MCF 10A (cell line): ENCODE results near the gene SPIRE1. TPM values are rescaled to one million over a fixed set of nuclear protein-coding genes. Genes with fewer than 3 reads are reported as not detected.

Experiments used
- BruUV-seq: library from RNA; stranded (reverse); fragments of 400-500 nt; replicated peaks from 2 replicates; lab custom pipeline; 2021; lab: Mats Ljungman, UMichigan
- CTCF ChIA-PET: fragments of 300-600 bp; sonication (Branson Sonifier 250); formaldehyde crosslinking; extraction: SDS; loops from one replicate; lab custom pipeline; 2021; ENCODE audit warnings: antibody characterized with exemption, inconsistent platforms; lab: Yijun Ruan, JAX
- POLR2A ChIA-PET: fragments of 300-600, 350-650 bp; sonication (Branson Sonifier 250); formaldehyde crosslinking; extraction: SDS; loops from one replicate; lab custom pipeline; 2020; ENCODE audit warnings: antibody characterized with exemption, inconsistent platforms; lab: Yijun Ruan, JAX
- DNase-seq: peaks from one replicate; pipeline ENCODE4 v3.0.0-alpha.2; 2018; ENCODE audit not compliant: unreplicated experiment
- H3K27ac Mint-ChIP-seq: one replicate; pipeline ENCODE4 v1.8.0; 2022; ENCODE audit warnings: mild to moderate bottlenecking, low read depth, mixed read lengths; ENCODE audit not compliant: unreplicated experiment
- H3K27me3 Mint-ChIP-seq: one replicate; pipeline ENCODE4 v1.8.0; 2022; ENCODE audit warnings: mixed read lengths; ENCODE audit not compliant: insufficient read depth, unreplicated experiment
- H3K36me3 Mint-ChIP-seq: one replicate; pipeline ENCODE4 v1.8.0; 2022; ENCODE audit warnings: mild to moderate bottlenecking, moderate library complexity, mixed read lengths; ENCODE audit not compliant: insufficient read depth, unreplicated experiment
- H3K4me1 Mint-ChIP-seq: one replicate; pipeline ENCODE4 v1.8.0; 2022; ENCODE audit warnings: mixed read lengths; ENCODE audit not compliant: insufficient read depth, unreplicated experiment
- H3K4me3 Mint-ChIP-seq: one replicate; pipeline ENCODE4 v1.8.0; 2022; ENCODE audit warnings: mild to moderate bottlenecking, moderate library complexity, mixed read lengths; ENCODE audit not compliant: unreplicated experiment
- H3K9me3 Mint-ChIP-seq: one replicate; pipeline ENCODE4 v1.8.0; 2022; ENCODE audit warnings: mixed read lengths; ENCODE audit not compliant: unreplicated experiment
- intact Hi-C: fragments of 100-400 bp; cut with micrococcal nuclease; formaldehyde crosslinking; loops from 2 replicates; pipeline ENCODE4 v1.14.1; 2022
- total RNA-seq: library from RNA; stranded (reverse); gene quantifications from 2 replicates; pipeline ENCODE4 v1.2.3, GENCODE V29; 2022
- TF ChIP-seq, protein P1 (sequence below): fragments of 200-600 bp; IDR thresholded peaks from one replicate; pipeline ENCODE4 v1.8.0; 2022; ENCODE audit warnings: antibody characterized with exemption, mild to moderate bottlenecking; ENCODE audit not compliant: unreplicated experiment

SPIRE1 gene
- total RNA-seq, 1 experiment from 2014 or later = 78.2 TPM

DNA sequence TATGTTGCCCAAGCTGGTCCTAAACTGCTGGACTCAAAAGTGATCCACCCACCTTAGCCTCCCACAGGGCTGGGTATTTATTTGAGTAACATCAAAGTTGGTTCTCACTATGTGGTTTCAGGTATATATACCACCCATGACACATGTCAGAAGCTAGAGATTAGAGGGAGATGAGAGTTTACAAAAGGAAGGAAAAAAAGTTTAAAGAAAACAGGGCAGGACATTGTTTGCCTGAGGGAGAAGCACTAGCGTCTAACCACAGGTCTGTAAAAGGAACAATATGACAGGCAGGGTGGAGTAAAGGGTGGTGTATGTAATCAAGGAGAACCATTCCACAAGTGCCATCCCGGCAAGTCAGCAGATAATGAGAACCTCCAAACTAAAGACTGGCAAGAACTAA lies 36.1 kb upstream of the SPIRE1 start:
- Mint-ChIP-seq H3K27ac (peak overlapping the region; percentile 6), H3K4me3 (no peak overlapping the region), H3K9me3 (no peaks in the 10 kb centered on the region), H3K27me3 (no peaks in the 10 kb centered on the region), H3K4me1 (peaks cover 20% of the 10 kb centered on the region), H3K36me3 (peaks cover 45% of the 10 kb centered on the region)
- intact Hi-C loops = no loop called here
- ChIA-PET POLR2A (interaction anchor here (0.7 to 1.0 kb wide), 3 partner anchors 271 to 317 kb away, joined by 3 read pairs; partner anchors contain the start of gene AFG3L2), CTCF (interaction anchor here (1.0 to 1.4 kb wide), 2 partner anchors 240 to 302 kb away, joined by 4 to 7 read pairs; no protein-coding TSS in a partner anchor)
- no peak for DNase-seq
- TF ChIP-seq, protein P1, sequence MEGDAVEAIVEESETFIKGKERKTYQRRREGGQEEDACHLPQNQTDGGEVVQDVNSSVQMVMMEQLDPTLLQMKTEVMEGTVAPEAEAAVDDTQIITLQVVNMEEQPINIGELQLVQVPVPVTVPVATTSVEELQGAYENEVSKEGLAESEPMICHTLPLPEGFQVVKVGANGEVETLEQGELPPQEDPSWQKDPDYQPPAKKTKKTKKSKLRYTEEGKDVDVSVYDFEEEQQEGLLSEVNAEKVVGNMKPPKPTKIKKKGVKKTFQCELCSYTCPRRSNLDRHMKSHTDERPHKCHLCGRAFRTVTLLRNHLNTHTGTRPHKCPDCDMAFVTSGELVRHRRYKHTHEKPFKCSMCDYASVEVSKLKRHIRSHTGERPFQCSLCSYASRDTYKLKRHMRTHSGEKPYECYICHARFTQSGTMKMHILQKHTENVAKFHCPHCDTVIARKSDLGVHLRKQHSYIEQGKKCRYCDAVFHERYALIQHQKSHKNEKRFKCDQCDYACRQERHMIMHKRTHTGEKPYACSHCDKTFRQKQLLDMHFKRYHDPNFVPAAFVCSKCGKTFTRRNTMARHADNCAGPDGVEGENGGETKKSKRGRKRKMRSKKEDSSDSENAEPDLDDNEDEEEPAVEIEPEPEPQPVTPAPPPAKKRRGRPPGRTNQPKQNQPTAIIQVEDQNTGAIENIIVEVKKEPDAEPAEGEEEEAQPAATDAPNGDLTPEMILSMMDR = no peak
- no TSS peak for BruUV-seq

- peaks cover 15% of the 10 kb centered on the region for H3K4me1 Mint-ChIP-seq
- intact Hi-C loops = no loop called here
- POLR2A ChIA-PET = interaction anchor here (2.1 kb wide), 1 partner anchor 10 kb away, joined by 11 read pairs; the partner anchor contains the start of genes CEP76 and PSMG2
- H3K4me3 Mint-ChIP-seq = no peak overlapping the region
- DNase-seq = no peak
- CTCF ChIA-PET = no interaction called here
- H3K27ac Mint-ChIP-seq = no peak overlapping the region
- no peaks in the 10 kb centered on the region for H3K27me3 Mint-ChIP-seq
- no peaks in the 10 kb centered on the region for H3K9me3 Mint-ChIP-seq
- H3K36me3 Mint-ChIP-seq = peaks cover 35% of the 10 kb centered on the region
- no TSS peak for BruUV-seq
- TF ChIP-seq, protein P1 = no peak
Observed at GRCh38 chr18:12692206-12692605, 34.3 kb upstream of the SPIRE1 start.

GRCh38 chr18:12689256-12689850 lies 31.4 kb upstream of the SPIRE1 start:
- intact Hi-C loops = no loop called here

GRCh38 chr18:12686100-12686499 lies 28.2 kb upstream of the SPIRE1 start:
- DNase-seq = peak; percentile 35
- Mint-ChIP-seq H3K27me3 (no peaks in the 10 kb centered on the region), H3K4me1 (no peaks in the 10 kb centered on the region), H3K4me3 (no peak overlapping the region), H3K27ac (no peak overlapping the region), H3K9me3 (no peaks in the 10 kb centered on the region), H3K36me3 (peaks cover 29% of the 10 kb centered on the region)
- BruUV-seq = no TSS peak
- TF ChIP-seq, protein P1 = peak; percentile 23
- intact Hi-C loops = loop anchor here (1.0 kb wide), 1 partner anchor 248 kb away; no protein-coding TSS in a partner anchor
- CTCF ChIA-PET = interaction anchor here (0.6 kb wide), 1 partner anchor 20 kb away, joined by 4 read pairs; no protein-coding TSS in a partner anchor
- POLR2A ChIA-PET = interaction anchor here (0.8 kb wide), 1 partner anchor 17 kb away, joined by 3 read pairs; no protein-coding TSS in a partner anchor

More at GRCh38 chr18:12689256-12689850, 31.4 kb upstream of the SPIRE1 start:
- no peaks in the 10 kb centered on the region for H3K9me3 Mint-ChIP-seq
- H3K4me1 Mint-ChIP-seq = peaks cover 12% of the 10 kb centered on the region
- no peak for DNase-seq
- no peak overlapping the region for H3K27ac Mint-ChIP-seq
- H3K4me3 Mint-ChIP-seq = no peak overlapping the region
- CTCF ChIA-PET = interaction anchor here (0.9 kb wide), 1 partner anchor 246 kb away, joined by 5 read pairs; no protein-coding TSS in a partner anchor
- peaks cover 42% of the 10 kb centered on the region for H3K36me3 Mint-ChIP-seq
- H3K27me3 Mint-ChIP-seq = no peaks in the 10 kb centered on the region
- TF ChIP-seq, protein P1 = no peak
- POLR2A ChIA-PET = no interaction called here
- BruUV-seq = no TSS peak
